GM19035 (cell line): ENCODE measurements around the gene ACTR1B.
"Not testable (repeated sequence)": the region's sequence is repeated elsewhere in the genome, so short reads cannot be mapped to it uniquely, and the experiment has no call there.

ENCODE experiments used
- ATAC-seq: cut with Tn5 transposase; IDR thresholded peaks from one replicate; pipeline ENCODE4 v1.9.1; 2021; ENCODE audit not compliant: unreplicated experiment

The ACTR1B gene

GRCh38 chr2:97691166-97691565 lies 27.3 kb upstream of the ACTR1B start:
- no peak for ATAC-seq

- ATAC-seq: no peak
Measured at GRCh38 chr2:97688062-97688827, 24.4 kb upstream of the ACTR1B start.

- not testable (repeated sequence) for ATAC-seq
Measured at GRCh38 chr2:97687235-97687634, 23.4 kb upstream of the ACTR1B start.

GRCh38 chr2:97678298-97678697 lies 14.5 kb upstream of the ACTR1B start:
- ATAC-seq: no peak

GRCh38 chr2:97677480-97677879 lies 13.6 kb upstream of the ACTR1B start:
- no peak for ATAC-seq

- ATAC-seq: no peak
Measured at GRCh38 chr2:97676620-97677019, 12.8 kb upstream of the ACTR1B start.

- ATAC-seq: no peak
Measured at GRCh38 chr2:97675430-97676113, 11.7 kb upstream of the ACTR1B start.

- no peak for ATAC-seq
Measured at GRCh38 chr2:97673915-97674283, 10.1 kb upstream of the ACTR1B start.

- ATAC-seq: no peak
Measured at GRCh38 chr2:97673182-97673914, 9.5 kb upstream of the ACTR1B start.

- ATAC-seq: not testable (repeated sequence)
Measured at GRCh38 chr2:97672606-97673140, 8.8 kb upstream of the ACTR1B start.

GRCh38 chr2:97671526-97671925 lies 7.7 kb upstream of the ACTR1B start:
- ATAC-seq: no peak

- no peak for ATAC-seq
Measured at GRCh38 chr2:97670471-97670870, 6.6 kb upstream of the ACTR1B start.

GRCh38 chr2:97669448-97669847 lies 5.6 kb upstream of the ACTR1B start, which contains the start of gene C2orf92:
C2orf92 (plus strand) TSS chr2:97669713; CDS start chr2:97669789, 76 bp downstream.
- no peak for ATAC-seq

GRCh38 chr2:97664636-97664970 lies 759 bp upstream of the ACTR1B start:
- ATAC-seq: no peak

- ATAC-seq: no peak
Measured at GRCh38 chr2:97663626-97663961, 250 bp downstream of the ACTR1B start.

- peak; percentile 39 for ATAC-seq
Measured at GRCh38 chr2:97662895-97663625, 784 bp downstream of the ACTR1B start.

GRCh38 chr2:97662386-97662894 lies 1.4 kb downstream of the ACTR1B start:
- ATAC-seq: no peak

- no peak for ATAC-seq
Measured at GRCh38 chr2:97661927-97662326, 1.9 kb downstream of the ACTR1B start.

- no peak for ATAC-seq
Measured at GRCh38 chr2:97660775-97661389, 3.0 kb downstream of the ACTR1B start.

GRCh38 chr2:97660044-97660774 lies 3.6 kb downstream of the ACTR1B start:
- no peak for ATAC-seq
